SK-N-SH treated with all-trans-retinoic acid at 6 μM for 48 hours (cell line): ENCODE data around the gene TRIM44.

ENCODE experiments used
- ARNTL ChIP-seq: fragments of 450-650 bp; formaldehyde crosslinking; IDR thresholded peaks from 2 replicates; pipeline ENCODE4 v1.5.0; 2020; ENCODE audit warnings: low read depth, mild to moderate bottlenecking, moderate library complexity, borderline replicate concordance
- CSDC2 ChIP-seq: fragments of 250-450 bp; sonication (Bioruptor Pico); IDR thresholded peaks from 2 replicates; pipeline ENCODE4 v1.5.0; 2020; ENCODE audit warnings: mild to moderate bottlenecking, moderate library complexity
- GLIS3 ChIP-seq: fragments of 250-450 bp; sonication (Bioruptor Pico); IDR thresholded peaks from 2 replicates; pipeline ENCODE4 v1.5.0; 2020; ENCODE audit warnings: mild to moderate bottlenecking, moderate library complexity
- PATZ1 ChIP-seq: fragments of 250-450 bp; sonication (Bioruptor Pico); IDR thresholded peaks from 2 replicates; pipeline ENCODE4 v1.8.0; 2020; ENCODE audit warnings: mild to moderate bottlenecking, moderate library complexity, borderline replicate concordance
- TOX ChIP-seq: fragments of 250-450 bp; sonication (Bioruptor Pico); IDR thresholded peaks from 2 replicates; pipeline ENCODE4 v1.8.0; 2021; ENCODE audit warnings: mild to moderate bottlenecking, moderate library complexity, borderline replicate concordance
- ZNF565 ChIP-seq: fragments of 450-650 bp; formaldehyde crosslinking; conservative IDR thresholded peaks from 2 replicates; pipeline ENCODE4 v1.5.0; 2020; ENCODE audit warnings: low read depth, mild to moderate bottlenecking, moderate library complexity
- ZNF8 ChIP-seq: fragments of 450-650 bp; formaldehyde crosslinking; IDR thresholded peaks from 2 replicates; pipeline ENCODE4 v1.5.0; 2020; ENCODE audit warnings: mild to moderate bottlenecking, moderate library complexity
- TF ChIP-seq, protein P1 (sequence below): fragments of 250-450 bp; sonication (Bioruptor Pico); IDR thresholded peaks from 2 replicates; pipeline ENCODE4 v1.5.1; 2020; ENCODE audit warnings: low read depth, mild to moderate bottlenecking, moderate library complexity
- TF ChIP-seq, protein P2 (sequence below): fragments of 250-450 bp; sonication (Bioruptor Pico); IDR thresholded peaks from 2 replicates; pipeline ENCODE4 v1.5.0; 2020; ENCODE audit warnings: mild to moderate bottlenecking, moderate library complexity
- TF ChIP-seq, protein P3 (sequence below): fragments of 250-450 bp; sonication (Bioruptor Pico); IDR thresholded peaks from 2 replicates; pipeline ENCODE4 v1.8.0; 2021; ENCODE audit warnings: low read depth, mild to moderate bottlenecking, moderate library complexity, borderline replicate concordance

DNA sequence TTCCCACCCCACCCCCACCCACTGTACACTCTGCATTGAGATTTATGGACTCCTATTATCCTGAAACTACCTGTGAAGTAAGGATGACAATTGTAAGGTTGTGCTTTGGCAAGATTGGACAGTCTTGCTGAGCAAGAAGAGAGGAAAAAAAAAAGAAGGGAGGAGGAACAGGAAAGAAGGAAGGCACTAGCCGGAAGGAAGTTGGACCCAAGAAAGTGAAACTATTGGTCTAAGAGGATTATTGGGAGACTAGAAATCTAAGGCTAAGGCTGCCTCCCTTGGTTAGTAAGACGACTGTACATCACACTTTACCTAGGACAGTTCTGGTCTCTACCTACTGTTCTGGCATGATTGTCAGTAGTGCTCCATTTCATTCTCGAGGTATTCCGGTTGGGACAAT, 12.1 kb upstream of the TRIM44 start:
- no peak for TF ChIP-seq PATZ1 (CRISPR knock-in tag)
- TF ChIP-seq, protein P1, sequence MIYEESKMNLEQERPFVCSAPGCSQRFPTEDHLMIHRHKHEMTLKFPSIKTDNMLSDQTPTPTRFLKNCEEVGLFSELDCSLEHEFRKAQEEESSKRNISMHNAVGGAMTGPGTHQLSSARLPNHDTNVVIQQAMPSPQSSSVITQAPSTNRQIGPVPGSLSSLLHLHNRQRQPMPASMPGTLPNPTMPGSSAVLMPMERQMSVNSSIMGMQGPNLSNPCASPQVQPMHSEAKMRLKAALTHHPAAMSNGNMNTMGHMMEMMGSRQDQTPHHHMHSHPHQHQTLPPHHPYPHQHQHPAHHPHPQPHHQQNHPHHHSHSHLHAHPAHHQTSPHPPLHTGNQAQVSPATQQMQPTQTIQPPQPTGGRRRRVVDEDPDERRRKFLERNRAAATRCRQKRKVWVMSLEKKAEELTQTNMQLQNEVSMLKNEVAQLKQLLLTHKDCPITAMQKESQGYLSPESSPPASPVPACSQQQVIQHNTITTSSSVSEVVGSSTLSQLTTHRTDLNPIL (CRISPR knock-in tag) = no peak
- no peak for TF ChIP-seq ZNF565 (CRISPR knock-in tag)
- TF ChIP-seq ARNTL (CRISPR knock-in tag) = no peak
- TF ChIP-seq GLIS3 (CRISPR knock-in tag) = no peak
- TF ChIP-seq TOX = no peak
- TF ChIP-seq, protein P2, sequence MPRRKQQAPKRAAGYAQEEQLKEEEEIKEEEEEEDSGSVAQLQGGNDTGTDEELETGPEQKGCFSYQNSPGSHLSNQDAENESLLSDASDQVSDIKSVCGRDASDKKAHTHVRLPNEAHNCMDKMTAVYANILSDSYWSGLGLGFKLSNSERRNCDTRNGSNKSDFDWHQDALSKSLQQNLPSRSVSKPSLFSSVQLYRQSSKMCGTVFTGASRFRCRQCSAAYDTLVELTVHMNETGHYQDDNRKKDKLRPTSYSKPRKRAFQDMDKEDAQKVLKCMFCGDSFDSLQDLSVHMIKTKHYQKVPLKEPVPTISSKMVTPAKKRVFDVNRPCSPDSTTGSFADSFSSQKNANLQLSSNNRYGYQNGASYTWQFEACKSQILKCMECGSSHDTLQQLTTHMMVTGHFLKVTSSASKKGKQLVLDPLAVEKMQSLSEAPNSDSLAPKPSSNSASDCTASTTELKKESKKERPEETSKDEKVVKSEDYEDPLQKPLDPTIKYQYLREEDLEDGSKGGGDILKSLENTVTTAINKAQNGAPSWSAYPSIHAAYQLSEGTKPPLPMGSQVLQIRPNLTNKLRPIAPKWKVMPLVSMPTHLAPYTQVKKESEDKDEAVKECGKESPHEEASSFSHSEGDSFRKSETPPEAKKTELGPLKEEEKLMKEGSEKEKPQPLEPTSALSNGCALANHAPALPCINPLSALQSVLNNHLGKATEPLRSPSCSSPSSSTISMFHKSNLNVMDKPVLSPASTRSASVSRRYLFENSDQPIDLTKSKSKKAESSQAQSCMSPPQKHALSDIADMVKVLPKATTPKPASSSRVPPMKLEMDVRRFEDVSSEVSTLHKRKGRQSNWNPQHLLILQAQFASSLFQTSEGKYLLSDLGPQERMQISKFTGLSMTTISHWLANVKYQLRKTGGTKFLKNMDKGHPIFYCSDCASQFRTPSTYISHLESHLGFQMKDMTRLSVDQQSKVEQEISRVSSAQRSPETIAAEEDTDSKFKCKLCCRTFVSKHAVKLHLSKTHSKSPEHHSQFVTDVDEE (CRISPR knock-in tag) = no peak
- TF ChIP-seq ZNF8 (CRISPR knock-in tag) = no peak
- TF ChIP-seq, protein P3, sequence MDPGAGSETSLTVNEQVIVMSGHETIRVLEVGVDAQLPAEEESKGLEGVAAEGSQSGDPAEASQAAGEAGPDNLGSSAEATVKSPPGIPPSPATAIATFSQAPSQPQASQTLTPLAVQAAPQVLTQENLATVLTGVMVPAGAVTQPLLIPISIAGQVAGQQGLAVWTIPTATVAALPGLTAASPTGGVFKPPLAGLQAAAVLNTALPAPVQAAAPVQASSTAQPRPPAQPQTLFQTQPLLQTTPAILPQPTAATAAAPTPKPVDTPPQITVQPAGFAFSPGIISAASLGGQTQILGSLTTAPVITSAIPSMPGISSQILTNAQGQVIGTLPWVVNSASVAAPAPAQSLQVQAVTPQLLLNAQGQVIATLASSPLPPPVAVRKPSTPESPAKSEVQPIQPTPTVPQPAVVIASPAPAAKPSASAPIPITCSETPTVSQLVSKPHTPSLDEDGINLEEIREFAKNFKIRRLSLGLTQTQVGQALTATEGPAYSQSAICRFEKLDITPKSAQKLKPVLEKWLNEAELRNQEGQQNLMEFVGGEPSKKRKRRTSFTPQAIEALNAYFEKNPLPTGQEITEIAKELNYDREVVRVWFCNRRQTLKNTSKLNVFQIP (CRISPR knock-in tag) = no peak
- no peak for TF ChIP-seq CSDC2 (CRISPR knock-in tag)
